ENCODE results near the gene C14orf39. TPM values are rescaled to one million over a fixed set of nuclear protein-coding genes. Genes with fewer than 3 reads are reported as not detected.

The C14orf39 gene, protein sequence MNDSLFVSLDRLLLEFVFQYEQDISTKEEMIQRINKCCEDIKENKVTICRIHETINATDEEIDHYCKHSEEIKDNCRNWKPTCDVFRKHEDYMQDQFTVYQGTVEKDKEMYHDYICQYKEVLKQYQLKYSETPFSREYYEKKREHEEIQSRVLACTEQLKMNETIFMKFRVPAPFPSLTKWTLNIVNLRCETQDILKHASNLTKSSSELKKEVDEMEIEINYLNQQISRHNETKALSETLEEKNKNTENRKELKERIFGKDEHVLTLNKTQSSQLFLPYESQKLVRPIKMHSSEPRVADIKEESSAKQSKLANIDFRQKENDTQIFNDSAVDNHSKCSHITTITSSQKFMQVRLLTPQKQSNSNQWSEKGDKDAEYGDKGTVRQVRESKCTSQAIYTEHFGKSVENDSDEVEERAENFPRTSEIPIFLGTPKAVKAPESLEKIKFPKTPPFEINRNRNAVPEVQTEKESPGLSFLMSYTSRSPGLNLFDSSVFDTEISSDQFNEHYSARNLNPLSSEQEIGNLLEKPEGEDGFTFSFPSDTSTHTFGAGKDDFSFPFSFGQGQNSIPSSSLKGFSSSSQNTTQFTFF
- not detected in 2 replicates for total RNA-seq (2022)
- Bru-seq, nascent RNA: not detected
- percentile 3 among the genes with signal in this experiment for BruChase-seq, experiment 1, labeled RNA remaining after a 2-hour chase
- BruChase-seq, experiment 2, labeled RNA remaining after a 6-hour chase: not detected
- long read RNA-seq: 0 reads

DNA sequence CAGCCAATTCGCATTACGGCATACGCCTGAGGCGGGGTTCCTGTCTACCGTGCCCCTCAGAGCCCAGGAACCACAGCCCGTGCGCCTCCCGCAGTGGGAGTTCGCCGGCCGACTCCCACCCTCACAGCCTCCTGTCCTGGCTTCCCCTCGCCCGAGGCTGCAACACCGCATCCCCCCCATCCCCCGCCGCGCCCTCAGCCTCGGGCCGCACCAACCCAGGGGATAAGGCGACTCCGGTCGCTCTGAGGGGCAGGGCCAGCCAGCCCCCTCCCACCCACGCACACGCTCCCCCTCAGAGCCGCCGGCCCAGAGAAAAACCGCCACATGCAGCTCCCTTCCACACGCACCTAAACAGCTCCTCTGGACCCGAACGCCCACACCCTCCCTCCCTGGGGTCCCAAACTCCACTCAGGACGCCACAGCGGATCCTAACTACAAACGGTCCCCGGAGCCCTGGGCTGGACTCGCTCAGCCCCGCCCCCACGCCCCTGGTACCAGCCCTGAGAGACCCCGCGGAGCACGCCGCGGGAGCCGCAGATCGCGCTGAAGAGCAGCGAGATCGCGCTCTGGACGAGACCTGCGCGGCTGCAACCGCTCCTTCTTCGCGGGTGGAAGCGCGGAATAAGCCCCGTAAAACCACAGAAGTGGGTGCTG, at the start of gene C14orf39:
C14orf39 (minus strand) TSS at position 466 of the 654 bp plus-strand sequence. CDS start 985 bp downstream, outside the sequence.
- intact Hi-C loops (cut with micrococcal nuclease; ENCODE audit: unreplicated experiment): loop anchor here (5.0 kb wide), 3 partner anchors 153 to 278 kb away; no protein-coding TSS in a partner anchor
- BruUV-seq (replicated peaks): no TSS peak

DNA sequence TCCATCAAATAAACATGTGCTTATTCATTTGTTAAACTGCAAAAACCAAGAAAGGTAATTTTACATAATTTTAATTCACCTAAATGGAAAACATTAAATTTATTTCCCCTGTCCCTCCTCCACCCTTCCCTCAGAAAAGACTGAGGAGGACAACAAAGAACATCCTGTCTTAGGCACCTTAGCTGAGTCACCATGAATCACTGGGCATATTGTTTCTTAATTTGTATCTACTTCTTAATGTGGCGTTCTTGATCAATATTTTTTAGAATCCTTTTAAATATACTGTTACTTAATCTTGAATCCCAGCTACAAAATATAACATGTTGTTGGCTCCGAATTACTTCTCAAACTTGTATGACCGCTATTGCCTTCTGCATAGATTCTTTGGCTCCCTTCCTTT, 46.6 kb upstream of the C14orf39 start:
- POLR2A ChIA-PET: no interaction called here
- CTCF ChIA-PET: no interaction called here
- no TSS peak for BruUV-seq (replicated peaks)
- no peaks in the 10 kb centered on the region for H3K36me3 ChIP-seq (ENCODE audit: control insufficient read depth, insufficient read depth, low read length)
- no peaks in the 10 kb centered on the region for H3K9me3 ChIP-seq
- peaks cover 11% of the 10 kb centered on the region for H3K27me3 Mint-ChIP-seq (ENCODE audit: insufficient read depth, unreplicated experiment)
- H3K4me1 ChIP-seq: no peaks in the 10 kb centered on the region
- no peak overlapping the region for H3K4me3 ChIP-seq (ENCODE audit: low read depth, low read length)
- intact Hi-C loops (cut with micrococcal nuclease; ENCODE audit: unreplicated experiment): no loop called here
- no peak overlapping the region for H3K4me3 Mint-ChIP-seq (ENCODE audit: unreplicated experiment)
- H3K36me3 Mint-ChIP-seq (ENCODE audit: insufficient read depth, unreplicated experiment): no peaks in the 10 kb centered on the region
- H3K27me3 ChIP-seq (replicated peaks; ENCODE audit: control insufficient read depth, insufficient read depth, low read length): no peaks in the 10 kb centered on the region
- no peak for DNase-seq
- H3K4me1 Mint-ChIP-seq (ENCODE audit: low read depth, unreplicated experiment): no peaks in the 10 kb centered on the region
- TF ChIP-seq, protein P1, sequence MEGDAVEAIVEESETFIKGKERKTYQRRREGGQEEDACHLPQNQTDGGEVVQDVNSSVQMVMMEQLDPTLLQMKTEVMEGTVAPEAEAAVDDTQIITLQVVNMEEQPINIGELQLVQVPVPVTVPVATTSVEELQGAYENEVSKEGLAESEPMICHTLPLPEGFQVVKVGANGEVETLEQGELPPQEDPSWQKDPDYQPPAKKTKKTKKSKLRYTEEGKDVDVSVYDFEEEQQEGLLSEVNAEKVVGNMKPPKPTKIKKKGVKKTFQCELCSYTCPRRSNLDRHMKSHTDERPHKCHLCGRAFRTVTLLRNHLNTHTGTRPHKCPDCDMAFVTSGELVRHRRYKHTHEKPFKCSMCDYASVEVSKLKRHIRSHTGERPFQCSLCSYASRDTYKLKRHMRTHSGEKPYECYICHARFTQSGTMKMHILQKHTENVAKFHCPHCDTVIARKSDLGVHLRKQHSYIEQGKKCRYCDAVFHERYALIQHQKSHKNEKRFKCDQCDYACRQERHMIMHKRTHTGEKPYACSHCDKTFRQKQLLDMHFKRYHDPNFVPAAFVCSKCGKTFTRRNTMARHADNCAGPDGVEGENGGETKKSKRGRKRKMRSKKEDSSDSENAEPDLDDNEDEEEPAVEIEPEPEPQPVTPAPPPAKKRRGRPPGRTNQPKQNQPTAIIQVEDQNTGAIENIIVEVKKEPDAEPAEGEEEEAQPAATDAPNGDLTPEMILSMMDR (IDR thresholded peaks at IDR 0.05; ENCODE audit: insufficient read depth in 1 of 2, low read depth in 1 of 2, low read length in 1 of 2, severe bottlenecking in 1 of 2, unreplicated experiment in 1 of 2): no peak
- H3K27ac Mint-ChIP-seq (ENCODE audit: unreplicated experiment): no peak overlapping the region
- H3K9me3 Mint-ChIP-seq (ENCODE audit: unreplicated experiment): no peaks in the 10 kb centered on the region

More for the DNA sequence above, at the start of gene C14orf39:
- ChIA-PET POLR2A (no interaction called here), CTCF (no interaction called here)
- Histone ChIP-seq H3K36me3 (ENCODE audit: control insufficient read depth, insufficient read depth, low read length) (no peaks in the 10 kb centered on the region), H3K9me3 (no peaks in the 10 kb centered on the region), H3K27me3 (replicated peaks; ENCODE audit: control insufficient read depth, insufficient read depth, low read length) (no peaks in the 10 kb centered on the region), H3K4me3 (ENCODE audit: low read depth, low read length) (no peak within 1 kb of the TSS), H3K4me1 (no peaks in the 10 kb centered on the region)
- TF ChIP-seq, protein P1 (IDR thresholded peaks at IDR 0.05; ENCODE audit: insufficient read depth in 1 of 2, low read depth in 1 of 2, low read length in 1 of 2, severe bottlenecking in 1 of 2, unreplicated experiment in 1 of 2): no peak
- Mint-ChIP-seq H3K4me3 (ENCODE audit: unreplicated experiment) (no peak within 1 kb of the TSS), H3K9me3 (ENCODE audit: unreplicated experiment) (peaks cover under 1% of the 10 kb centered on the region), H3K27me3 (ENCODE audit: insufficient read depth, unreplicated experiment) (peaks cover 3% of the 10 kb centered on the region), H3K27ac (ENCODE audit: unreplicated experiment) (no peak within 1 kb of the TSS), H3K36me3 (ENCODE audit: insufficient read depth, unreplicated experiment) (no peaks in the 10 kb centered on the region), H3K4me1 (ENCODE audit: low read depth, unreplicated experiment) (no peaks in the 10 kb centered on the region)
- DNase-seq: no peak

DNA sequence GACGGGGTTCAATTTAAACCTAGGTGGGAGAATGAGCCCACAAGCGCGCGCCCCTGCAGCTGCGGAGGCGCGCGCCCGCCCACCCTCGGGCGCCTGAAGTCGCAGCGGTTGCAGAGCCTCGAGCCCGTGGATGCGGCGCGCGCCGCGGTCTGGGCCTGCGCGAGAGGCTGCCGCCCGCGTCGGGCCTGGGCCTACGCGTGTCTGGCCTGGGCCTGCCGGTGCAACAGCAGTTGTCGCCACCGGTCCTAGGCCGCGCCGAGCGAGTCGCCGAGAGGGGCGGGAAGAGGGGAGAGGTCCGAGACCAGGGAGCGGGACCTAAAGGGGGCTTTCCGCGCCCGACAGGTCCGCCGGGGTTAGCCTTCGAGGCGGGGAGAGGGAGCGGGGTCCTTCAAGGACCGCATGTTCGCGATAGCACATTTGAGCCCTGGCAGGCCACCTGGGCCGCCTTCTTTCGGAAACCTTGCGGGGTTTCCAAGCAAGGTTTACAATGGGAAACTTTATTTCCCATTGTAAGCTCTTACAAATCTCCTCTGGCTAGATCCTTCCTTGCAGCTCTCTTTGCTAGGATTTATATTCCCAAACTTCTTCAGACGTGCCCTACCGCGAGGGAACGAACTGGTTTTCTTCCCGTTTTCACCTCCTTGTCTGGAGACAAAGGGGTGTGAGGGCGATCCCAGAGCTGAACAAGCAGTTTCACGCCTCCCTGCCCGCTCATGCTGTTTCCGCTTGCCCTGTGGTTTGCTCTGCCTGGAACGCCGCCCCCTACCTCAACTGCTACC, 29.8 kb upstream of the C14orf39 start:
- Histone ChIP-seq H3K27me3 (replicated peaks; ENCODE audit: control insufficient read depth, insufficient read depth, low read length) (no peaks in the 10 kb centered on the region), H3K4me3 (ENCODE audit: low read depth, low read length) (no peak overlapping the region), H3K4me1 (no peaks in the 10 kb centered on the region), H3K36me3 (ENCODE audit: control insufficient read depth, insufficient read depth, low read length) (no peaks in the 10 kb centered on the region), H3K9me3 (no peaks in the 10 kb centered on the region)
- Mint-ChIP-seq H3K4me3 (ENCODE audit: unreplicated experiment) (no peak overlapping the region), H3K36me3 (ENCODE audit: insufficient read depth, unreplicated experiment) (no peaks in the 10 kb centered on the region), H3K4me1 (ENCODE audit: low read depth, unreplicated experiment) (no peaks in the 10 kb centered on the region), H3K27me3 (ENCODE audit: insufficient read depth, unreplicated experiment) (peaks cover 2% of the 10 kb centered on the region), H3K27ac (ENCODE audit: unreplicated experiment) (no peak overlapping the region), H3K9me3 (ENCODE audit: unreplicated experiment) (no peaks in the 10 kb centered on the region)
- CTCF ChIA-PET: no interaction called here
- BruUV-seq (replicated peaks): no TSS peak
- intact Hi-C loops (cut with micrococcal nuclease; ENCODE audit: unreplicated experiment): no loop called here
- no peak for DNase-seq
- POLR2A ChIA-PET: no interaction called here
- TF ChIP-seq, protein P1 (IDR thresholded peaks at IDR 0.05; ENCODE audit: insufficient read depth in 1 of 2, low read depth in 1 of 2, low read length in 1 of 2, severe bottlenecking in 1 of 2, unreplicated experiment in 1 of 2): no peak
